ENCODE measurements around the gene ALOX15B. TPM values are rescaled to one million over a fixed set of nuclear protein-coding genes. Genes with fewer than 3 reads are reported as not detected.

The ALOX15B gene
- total and polyA plus RNA-seq, 8 donors: 0.05 to 4.7 (median 0.25) TPM; not detected in 1

DNA sequence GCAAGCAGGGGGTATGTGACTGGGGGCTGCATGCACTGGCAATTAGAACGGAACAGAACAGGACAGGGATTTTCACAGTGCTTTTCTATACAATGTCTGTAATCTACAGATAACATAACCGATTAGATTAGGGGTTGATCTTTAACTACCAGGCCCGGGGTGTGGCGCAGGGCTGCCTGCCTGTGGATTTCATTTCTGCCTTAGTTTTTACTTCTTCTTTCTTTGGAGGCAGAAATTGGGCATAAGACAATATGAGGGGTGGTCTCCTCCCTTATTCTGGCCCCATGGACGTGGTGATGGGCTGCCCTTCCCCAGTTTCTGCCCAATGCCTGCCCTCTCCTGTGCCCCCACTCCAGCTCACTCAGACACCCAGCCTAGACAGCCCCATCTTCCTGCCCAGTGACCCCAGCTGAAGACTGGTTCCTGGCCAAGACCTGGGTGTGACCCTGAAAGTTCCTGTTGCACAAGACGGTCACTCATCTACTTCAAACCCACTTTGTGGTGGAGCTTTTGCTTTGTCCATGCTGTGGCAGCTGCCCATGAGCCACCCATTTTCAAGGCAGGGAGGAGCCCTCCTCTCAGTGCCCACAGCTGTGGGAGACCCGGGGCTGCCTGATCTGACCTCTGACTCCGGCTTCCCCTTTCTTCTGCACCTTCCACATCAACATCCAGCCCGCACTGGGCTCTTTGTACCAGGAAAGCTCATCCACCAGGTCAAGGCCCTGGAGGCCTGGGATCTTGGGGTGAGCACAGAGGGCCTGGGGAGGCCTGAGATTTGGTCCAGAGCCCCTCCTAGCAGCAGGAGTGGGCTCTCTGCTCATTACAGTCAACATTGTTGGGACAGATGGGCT is 30.1 kb downstream of the ALOX15B start:
- FAIRE-seq (no peak), DNase-seq (peak in 1 of 6 donors; percentile 41), ATAC-seq (peak in 1 of 4 donors; percentile 30)
- intact Hi-C loops (cut with DNase I): loop anchor here in 1 of 3 donors (10.0 kb wide), 1 partner anchor 46 kb away; the partner anchor contains the start of gene ALOXE3
- H3K36me3 ChIP-seq: no peaks in the 10 kb centered on the region
- no peak overlapping the region for H3K27ac ChIP-seq
- H3K4me1 ChIP-seq: no peaks in the 10 kb centered on the region
- no peaks in the 10 kb centered on the region for H3K9me3 ChIP-seq
- H3K4me3 ChIP-seq: no peak overlapping the region
- 52 to 61% methylated on average over 9 of the region's 9 CpGs for WGBS, 2 donors
- TF ChIP-seq CTCF (IDR thresholded peaks at IDR 0.05): no peak
- H3K27me3 ChIP-seq: peaks cover 0 to 13% (median 1%) of the 10 kb centered on the region in 4 donors

DNA sequence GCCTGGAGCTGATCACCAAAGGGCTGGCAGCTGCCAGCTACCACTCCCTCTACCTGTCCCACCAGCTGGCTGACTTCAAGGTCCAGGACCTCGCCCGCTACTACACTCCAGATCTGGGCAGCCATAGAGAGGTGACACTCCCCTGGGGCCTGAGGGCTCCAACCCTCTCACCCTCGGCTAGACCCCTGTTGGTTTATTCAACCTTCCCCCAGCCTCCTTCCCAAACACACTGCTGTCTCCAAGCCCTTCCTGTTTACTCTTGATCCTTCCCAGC is 30.7 kb downstream of the ALOX15B start:
- TF ChIP-seq CTCF (IDR thresholded peaks at IDR 0.05): no peak
- FAIRE-seq: no peak
- Histone ChIP-seq H3K4me1 (no peaks in the 10 kb centered on the region), H3K27ac (no peak overlapping the region), H3K9me3 (no peaks in the 10 kb centered on the region), H3K27me3 (peaks cover 0 to 17% (median 4%) of the 10 kb centered on the region in 4 donors), H3K4me3 (no peak overlapping the region), H3K36me3 (no peaks in the 10 kb centered on the region)
- intact Hi-C loops (cut with DNase I): loop anchor here in 1 of 3 donors (10.0 kb wide), 1 partner anchor 45 kb away; the partner anchor contains the start of gene ALOXE3
- WGBS, 2 donors: 80 to 81% methylated on average over 3 of the region's 3 CpGs
- ATAC-seq: no peak
- DNase-seq: peak in 1 of 6 donors; percentile 23

DNA sequence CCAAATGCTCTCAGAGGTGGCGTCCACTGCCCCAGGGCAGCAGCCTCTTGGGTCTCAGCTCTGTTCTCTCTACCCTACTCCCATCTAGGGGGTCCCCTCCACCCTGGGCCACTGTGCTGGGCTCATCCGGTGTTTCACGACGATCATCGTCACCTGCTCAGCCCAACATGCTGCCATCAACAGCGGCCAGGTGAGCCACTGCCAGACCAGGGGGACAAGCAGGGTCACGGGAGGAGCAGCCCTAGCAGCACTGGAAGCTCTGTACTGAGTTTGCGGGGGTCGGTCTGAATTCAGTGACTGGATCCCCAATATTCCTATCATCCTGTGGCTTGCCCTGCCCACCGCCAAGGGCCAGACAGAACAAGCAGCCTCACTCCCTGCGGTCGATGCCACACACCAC is 32.6 kb downstream of the ALOX15B start:
- Histone ChIP-seq H3K4me3 (no peak overlapping the region), H3K4me1 (no peaks in the 10 kb centered on the region), H3K9me3 (no peaks in the 10 kb centered on the region), H3K27me3 (peaks cover 0 to 17% (median 8%) of the 10 kb centered on the region in 4 donors), H3K27ac (no peak overlapping the region), H3K36me3 (no peaks in the 10 kb centered on the region)
- intact Hi-C loops (cut with DNase I): no loop called here
- ATAC-seq: no peak
- 82 to 84% methylated on average over 12 of the region's 12 CpGs for WGBS, 2 donors
- TF ChIP-seq CTCF (IDR thresholded peaks at IDR 0.05): no peak
- FAIRE-seq: no peak
- DNase-seq: peak in 1 of 6 donors; percentile 48

GRCh38 chr17:8072341-8072728 is 33.5 kb downstream of the ALOX15B start:
- no peak for TF ChIP-seq CTCF (IDR thresholded peaks at IDR 0.05)
- ATAC-seq (peak in 1 of 4 donors; percentile 19), FAIRE-seq (no peak), DNase-seq (peak in 1 of 6 donors; percentile 62)
- 10 to 22% methylated on average over 28 of the region's 28 CpGs for WGBS, 2 donors
- Histone ChIP-seq H3K27me3 (peaks cover 0 to 20% (median 9%) of the 10 kb centered on the region in 4 donors), H3K9me3 (no peaks in the 10 kb centered on the region), H3K27ac (no peak overlapping the region), H3K4me1 (no peaks in the 10 kb centered on the region), H3K4me3 (peak overlapping the region in 1 of 4 donors; percentile 7), H3K36me3 (no peaks in the 10 kb centered on the region)
- intact Hi-C loops (cut with DNase I): no loop called here

All from pancreas (tissue), 10 donors.